Measurements from ENCODE around the gene AFAP1.

- TF ChIP-seq CTCF (IDR thresholded peaks at IDR 0.05) (no peak), POLR2A (IDR thresholded peaks at IDR 0.05) (no peak)
Measured at GRCh38 chr4:7844594-7844991, 95.1 kb downstream of the AFAP1 start.
